ENCODE measurements around the gene SLC25A45.

Gene SLC25A45

GRCh38 chr11:65355776-65356393, 26.6 kb downstream of the SLC25A45 start:
- DNase-seq, result no peak
- H3K4me2 ChIP-seq (ENCODE audit: low read length), result peak overlapping the region; percentile 96
- no peak overlapping the region for H3K18ac ChIP-seq (ENCODE audit: low read length)
- no peak overlapping the region for H2AK5ac ChIP-seq (ENCODE audit: low read length)
- no peak overlapping the region for H2BK120ac ChIP-seq (ENCODE audit: insufficient read depth, low read length, poor library complexity)
- H3K23ac ChIP-seq (ENCODE audit: low read length), result no peak overlapping the region
- no peak overlapping the region for H3K4ac ChIP-seq (ENCODE audit: low read depth, low read length)
- no peak overlapping the region for H3K4me3 ChIP-seq (ENCODE audit: low read depth, low read length)
- H4K8ac ChIP-seq (ENCODE audit: low read depth, low read length), result no peak overlapping the region
- peaks cover 16 to 17% of the 10 kb centered on the region in 2 experiments for H3K36me3 ChIP-seq (ENCODE audit: control insufficient read depth in 1 of 2, insufficient read depth in 2 of 2, low read length in 2 of 2)
- H3K27ac ChIP-seq (ENCODE audit: low read depth, low read length), result no peak overlapping the region
- no peak overlapping the region for H2AFZ ChIP-seq (ENCODE audit: insufficient read depth, low read length, poor library complexity)
- H2BK5ac ChIP-seq (ENCODE audit: low read depth, low read length, poor library complexity), result no peak overlapping the region
- no peak overlapping the region for H2BK12ac ChIP-seq (ENCODE audit: low read length)
- no peak overlapping the region for H4K91ac ChIP-seq (ENCODE audit: low read depth, low read length)
- H3K79me2 ChIP-seq (ENCODE audit: control insufficient read depth, insufficient read depth, low read length, poor library complexity), result no peaks in the 10 kb centered on the region
- H3K27me3 ChIP-seq (ENCODE audit: insufficient read depth, low read length), result peaks cover 6% of the 10 kb centered on the region
- H3K79me1 ChIP-seq (ENCODE audit: low read length), result no peaks in the 10 kb centered on the region
- H4K12ac ChIP-seq (ENCODE audit: low read depth, low read length), result no peak overlapping the region
- peaks cover 5% of the 10 kb centered on the region for H3K9me3 ChIP-seq (ENCODE audit: insufficient read depth, low read depth, low read length)
- no peak overlapping the region for H3K14ac ChIP-seq (ENCODE audit: low read length)
- no peak overlapping the region for H3K9ac ChIP-seq (ENCODE audit: low read length)
- peaks cover 0 to 7% of the 10 kb centered on the region in 2 experiments for H3K4me1 ChIP-seq (ENCODE audit: control insufficient read depth in 1 of 2, insufficient read depth in 2 of 2, low read length in 2 of 2)
- no CpG with 5 or more reads among the region's 35 CpGs for WGBS (ENCODE audit: extremely low coverage, insufficient coverage, insufficient read length)

- H2AFZ ChIP-seq (ENCODE audit: insufficient read depth, low read length, poor library complexity), result peak overlapping the region; percentile 71
- H3K4me2 ChIP-seq (ENCODE audit: low read length), result peak overlapping the region; percentile 96
- no peak overlapping the region for H3K23ac ChIP-seq (ENCODE audit: low read length)
- H2BK5ac ChIP-seq (ENCODE audit: low read depth, low read length, poor library complexity), result no peak overlapping the region
- no peak overlapping the region for H3K14ac ChIP-seq (ENCODE audit: low read length)
- H3K18ac ChIP-seq (ENCODE audit: low read length), result no peak overlapping the region
- no peak overlapping the region for H3K9ac ChIP-seq (ENCODE audit: low read length)
- H3K79me1 ChIP-seq (ENCODE audit: low read length), result no peaks in the 10 kb centered on the region
- no peak overlapping the region for H2BK12ac ChIP-seq (ENCODE audit: low read length)
- no peak overlapping the region for H4K8ac ChIP-seq (ENCODE audit: low read depth, low read length)
- H3K27me3 ChIP-seq (ENCODE audit: insufficient read depth, low read length), result peaks cover 6% of the 10 kb centered on the region
- H4K91ac ChIP-seq (ENCODE audit: low read depth, low read length), result no peak overlapping the region
- H3K4ac ChIP-seq (ENCODE audit: low read depth, low read length), result no peak overlapping the region
- peaks cover 0 to 7% of the 10 kb centered on the region in 2 experiments for H3K4me1 ChIP-seq (ENCODE audit: control insufficient read depth in 1 of 2, insufficient read depth in 2 of 2, low read length in 2 of 2)
- peak in 1 of 2 donors; percentile 52 for DNase-seq
- no peak overlapping the region for H2BK120ac ChIP-seq (ENCODE audit: insufficient read depth, low read length, poor library complexity)
- no peak overlapping the region for H2AK5ac ChIP-seq (ENCODE audit: low read length)
- no peaks in the 10 kb centered on the region for H3K79me2 ChIP-seq (ENCODE audit: control insufficient read depth, insufficient read depth, low read length, poor library complexity)
- peaks cover 5% of the 10 kb centered on the region for H3K9me3 ChIP-seq (ENCODE audit: insufficient read depth, low read depth, low read length)
- no peak overlapping the region for H4K12ac ChIP-seq (ENCODE audit: low read depth, low read length)
- peak overlapping the region; percentile 77 for H3K4me3 ChIP-seq (ENCODE audit: low read depth, low read length)
- H3K27ac ChIP-seq (ENCODE audit: low read depth, low read length), result no peak overlapping the region
- WGBS (ENCODE audit: extremely low coverage, insufficient coverage, insufficient read length), result no CpG with 5 or more reads among the region's 47 CpGs
- H3K36me3 ChIP-seq (ENCODE audit: control insufficient read depth in 1 of 2, insufficient read depth in 2 of 2, low read length in 2 of 2), result peaks cover 21 to 23% of the 10 kb centered on the region in 2 experiments
Observed at GRCh38 chr11:65355013-65355775, 27.3 kb downstream of the SLC25A45 start.

GRCh38 chr11:65354265-65355012, 28.0 kb downstream of the SLC25A45 start, which contains the start of gene TIGD3:
TIGD3 (plus strand) TSS chr11:65354751; CDS start chr11:65355809, 1,058 bp downstream.
- peaks cover 0 to 7% of the 10 kb centered on the region in 2 experiments for H3K4me1 ChIP-seq (ENCODE audit: control insufficient read depth in 1 of 2, insufficient read depth in 2 of 2, low read length in 2 of 2)
- H2BK5ac ChIP-seq (ENCODE audit: low read depth, low read length, poor library complexity), result no peak within 1 kb of the TSS
- H3K9me3 ChIP-seq (ENCODE audit: insufficient read depth, low read depth, low read length), result peaks cover 5% of the 10 kb centered on the region
- peaks cover 6% of the 10 kb centered on the region for H3K27me3 ChIP-seq (ENCODE audit: insufficient read depth, low read length)
- H3K4me3 ChIP-seq (ENCODE audit: low read depth, low read length), result peak within 1 kb of the TSS; percentile 77
- H3K79me2 ChIP-seq (ENCODE audit: control insufficient read depth, insufficient read depth, low read length, poor library complexity), result no peaks in the 10 kb centered on the region
- no peak within 1 kb of the TSS for H4K12ac ChIP-seq (ENCODE audit: low read depth, low read length)
- H3K79me1 ChIP-seq (ENCODE audit: low read length), result no peaks in the 10 kb centered on the region
- WGBS (ENCODE audit: extremely low coverage, insufficient coverage, insufficient read length), result no CpG with 5 or more reads among the region's 79 CpGs
- no peak within 1 kb of the TSS for H4K91ac ChIP-seq (ENCODE audit: low read depth, low read length)
- no peak within 1 kb of the TSS for H2BK120ac ChIP-seq (ENCODE audit: insufficient read depth, low read length, poor library complexity)
- H2AK5ac ChIP-seq (ENCODE audit: low read length), result no peak within 1 kb of the TSS
- no peak within 1 kb of the TSS for H4K8ac ChIP-seq (ENCODE audit: low read depth, low read length)
- no peak within 1 kb of the TSS for H3K4ac ChIP-seq (ENCODE audit: low read depth, low read length)
- no peak within 1 kb of the TSS for H3K18ac ChIP-seq (ENCODE audit: low read length)
- H3K14ac ChIP-seq (ENCODE audit: low read length), result no peak within 1 kb of the TSS
- H3K27ac ChIP-seq (ENCODE audit: low read depth, low read length), result peak within 1 kb of the TSS; percentile 5
- peak within 1 kb of the TSS; percentile 96 for H3K4me2 ChIP-seq (ENCODE audit: low read length)
- peaks cover 25 to 28% of the 10 kb centered on the region in 2 experiments for H3K36me3 ChIP-seq (ENCODE audit: control insufficient read depth in 1 of 2, insufficient read depth in 2 of 2, low read length in 2 of 2)
- DNase-seq, result peak; percentile 95 to 97
- H3K9ac ChIP-seq (ENCODE audit: low read length), result no peak within 1 kb of the TSS
- H2BK12ac ChIP-seq (ENCODE audit: low read length), result no peak within 1 kb of the TSS
- peak within 1 kb of the TSS; percentile 71 for H2AFZ ChIP-seq (ENCODE audit: insufficient read depth, low read length, poor library complexity)
- no peak within 1 kb of the TSS for H3K23ac ChIP-seq (ENCODE audit: low read length)

- Histone ChIP-seq H2BK12ac (ENCODE audit: low read length) (no peak overlapping the region), H3K18ac (ENCODE audit: low read length) (no peak overlapping the region), H2AK5ac (ENCODE audit: low read length) (no peak overlapping the region), H3K79me2 (ENCODE audit: control insufficient read depth, insufficient read depth, low read length, poor library complexity) (no peaks in the 10 kb centered on the region), H4K12ac (ENCODE audit: low read depth, low read length) (no peak overlapping the region), H2BK5ac (ENCODE audit: low read depth, low read length, poor library complexity) (no peak overlapping the region), H2AFZ (ENCODE audit: insufficient read depth, low read length, poor library complexity) (no peak overlapping the region), H4K8ac (ENCODE audit: low read depth, low read length) (no peak overlapping the region), H3K27ac (ENCODE audit: low read depth, low read length) (peak overlapping the region; percentile 5), H3K9ac (ENCODE audit: low read length) (no peak overlapping the region), H3K23ac (ENCODE audit: low read length) (no peak overlapping the region), H3K79me1 (ENCODE audit: low read length) (no peaks in the 10 kb centered on the region), H3K14ac (ENCODE audit: low read length) (no peak overlapping the region), H2BK120ac (ENCODE audit: insufficient read depth, low read length, poor library complexity) (no peak overlapping the region), H4K91ac (ENCODE audit: low read depth, low read length) (no peak overlapping the region), H3K36me3 (ENCODE audit: control insufficient read depth in 1 of 2, insufficient read depth in 2 of 2, low read length in 2 of 2) (peaks cover 27 to 33% of the 10 kb centered on the region in 2 experiments), H3K4me3 (ENCODE audit: low read depth, low read length) (no peak overlapping the region), H3K4me1 (ENCODE audit: control insufficient read depth in 1 of 2, insufficient read depth in 2 of 2, low read length in 2 of 2) (peaks cover 0 to 7% of the 10 kb centered on the region in 2 experiments), H3K9me3 (ENCODE audit: insufficient read depth, low read depth, low read length) (peaks cover 5% of the 10 kb centered on the region), H3K4me2 (ENCODE audit: low read length) (peak overlapping the region; percentile 96), H3K4ac (ENCODE audit: low read depth, low read length) (no peak overlapping the region), H3K27me3 (ENCODE audit: insufficient read depth, low read length) (peaks cover 6% of the 10 kb centered on the region)
- no peak for DNase-seq
- 100% methylated on average over 1 of the region's 16 CpGs for WGBS (ENCODE audit: extremely low coverage, insufficient coverage, insufficient read length)
Observed at GRCh38 chr11:65353900-65354264, 28.6 kb downstream of the SLC25A45 start.

All from trophoblast cell (in vitro differentiated cells and primary cell).